MM.1S (cell line): Measurements from ENCODE around the gene E2F6.
A peak's percentile ranks its signal among the peaks of the same experiment; 100 is the strongest.

Experiments used
- DNase-seq: peaks from one replicate; pipeline ENCODE4 v3.0.0-alpha.2; 2015
- H2AFZ ChIP-seq: fragments of 300-600 bp; sonication (generic); 2 replicates; pipeline ENCODE4 v1.6.0; 2016; ENCODE audit warnings: antibody characterized with exemption, low read length
- H3F3A ChIP-seq: fragments of 300-600 bp; sonication (generic); 2 replicates; pipeline ENCODE4 v1.6.1; 2016; ENCODE audit warnings: mild to moderate bottlenecking, antibody characterized with exemption, low read length, moderate library complexity, mixed read lengths; ENCODE audit not compliant: insufficient read depth
- H3K27ac ChIP-seq: fragments of 300-600 bp; sonication (generic); 2 replicates; pipeline ENCODE4 v1.5.1; 2016; ENCODE audit warnings: mild to moderate bottlenecking, low read length
- H3K27me3 ChIP-seq: fragments of 300-600 bp; sonication (generic); replicated peaks from 2 replicates; pipeline ENCODE4 v1.6.0; 2016; ENCODE audit warnings: low read length; ENCODE audit not compliant: insufficient read depth
- H3K36me3 ChIP-seq: fragments of 300-600 bp; sonication (generic); replicated peaks from 2 replicates; pipeline ENCODE4 v1.6.1; 2016; ENCODE audit warnings: mild to moderate bottlenecking, low read length, mixed read lengths; ENCODE audit not compliant: insufficient read depth
- H3K4me1 ChIP-seq: fragments of 300-600 bp; sonication (generic); 2 replicates; pipeline ENCODE4 v1.6.1; 2016; ENCODE audit warnings: low read length, mixed read lengths
- H3K4me2 ChIP-seq: fragments of 300-600 bp; sonication (generic); 2 replicates; pipeline ENCODE4 v1.6.0; 2016; ENCODE audit warnings: low read depth, low read length
- H3K4me3 ChIP-seq: fragments of 300-600 bp; sonication (generic); 2 replicates; pipeline ENCODE4 v1.5.1; 2016; ENCODE audit warnings: low read length, mixed read lengths
- H3K79me2 ChIP-seq: fragments of 300-600 bp; sonication (generic); 2 replicates; pipeline ENCODE4 v1.6.1; 2016; ENCODE audit warnings: mixed run types, low read length, mixed read lengths
- H3K9ac ChIP-seq: fragments of 300-600 bp; sonication (generic); 2 replicates; pipeline ENCODE4 v1.6.1; 2016; ENCODE audit warnings: low read length, mixed read lengths
- H3K9me2 ChIP-seq: fragments of 300-600 bp; sonication (generic); replicated peaks from 2 replicates; pipeline ENCODE4 v1.6.1; 2016; ENCODE audit warnings: mild to moderate bottlenecking, low read length, mixed read lengths; ENCODE audit not compliant: insufficient read depth
- H3K9me3 ChIP-seq: fragments of 300-600 bp; sonication (generic); replicated peaks from 2 replicates; pipeline ENCODE4 v1.6.1; 2016; ENCODE audit warnings: mild to moderate bottlenecking, low read length, mixed read lengths; ENCODE audit not compliant: insufficient read depth
- H4K20me1 ChIP-seq: fragments of 300-600 bp; sonication (generic); 2 replicates; pipeline ENCODE4 v1.6.1; 2016; ENCODE audit warnings: mild to moderate bottlenecking, low read length, moderate library complexity, mixed read lengths; ENCODE audit not compliant: insufficient read depth
- CTCF ChIP-seq: fragments of 300-600 bp; sonication (generic); IDR thresholded peaks from 2 replicates; pipeline ENCODE4 v1.5.1; 2016; ENCODE audit warnings: antibody characterized with exemption, low read length, mixed read lengths
- EZH2 ChIP-seq: fragments of 300-600 bp; sonication (generic); optimal IDR thresholded peaks from 2 replicates; pipeline ENCODE3; 2017; ENCODE audit warnings: low read depth, mild to moderate bottlenecking, antibody characterized with exemption, low read length, mixed read lengths
- EZH2phosphoT487 ChIP-seq: fragments of 300-600 bp; sonication (generic); IDR thresholded peaks from 2 replicates; pipeline ENCODE4 v1.6.1; 2018; ENCODE audit warnings: antibody characterized with exemption, low read length

E2F6 gene

GRCh38 chr2:11465485-11466306 is at the start of gene E2F6:
Gene E2F6, minus strand, starts transcription at chr2:11466161. Its CDS starts 282 bp downstream, at chr2:11465879.
- Histone ChIP-seq H4K20me1 (no peaks in the 10 kb centered on the region), H3K9me3 (no peaks in the 10 kb centered on the region), H3K27me3 (no peaks in the 10 kb centered on the region), H3F3A (no peaks in the 10 kb centered on the region), H3K9me2 (no peaks in the 10 kb centered on the region), H3K4me2 (peak within 1 kb of the TSS; percentile 97), H3K9ac (peak within 1 kb of the TSS; percentile 68), H3K4me1 (no peaks in the 10 kb centered on the region; the same call in 1 of the 2 replicates), H3K4me3 (peak within 1 kb of the TSS; percentile 67), H3K27ac (peak within 1 kb of the TSS; percentile 32; the same call in 1 of the 2 replicates), H3K79me2 (peaks cover 50% of the 10 kb centered on the region), H2AFZ (peak within 1 kb of the TSS; percentile 77), H3K36me3 (no peaks in the 10 kb centered on the region)
- DNase-seq: peak; percentile 73
- no peak for TF ChIP-seq EZH2
- TF ChIP-seq CTCF: no peak
- TF ChIP-seq EZH2phosphoT487: no peak

- DNase-seq: no peak
- no peak for TF ChIP-seq EZH2
- TF ChIP-seq CTCF: no peak
- no peak for TF ChIP-seq EZH2phosphoT487
- H3K36me3 ChIP-seq: no peaks in the 10 kb centered on the region
- H4K20me1 ChIP-seq: no peaks in the 10 kb centered on the region
- H3F3A ChIP-seq: no peaks in the 10 kb centered on the region
- H3K4me1 ChIP-seq: no peaks in the 10 kb centered on the region
- no peaks in the 10 kb centered on the region for H3K27me3 ChIP-seq
- H3K4me2 ChIP-seq: no peak overlapping the region
- no peaks in the 10 kb centered on the region for H3K79me2 ChIP-seq
- no peak overlapping the region for H3K4me3 ChIP-seq
- H3K9me3 ChIP-seq: no peaks in the 10 kb centered on the region
- no peak overlapping the region for H2AFZ ChIP-seq
- H3K27ac ChIP-seq: no peak overlapping the region
- no peaks in the 10 kb centered on the region for H3K9me2 ChIP-seq
- H3K9ac ChIP-seq: no peak overlapping the region
These were observed 49.6 kb upstream of the E2F6 start for GRCh38 chr2:11515490-11515981.

- Histone ChIP-seq H2AFZ (no peak overlapping the region), H3F3A (no peaks in the 10 kb centered on the region), H3K79me2 (no peaks in the 10 kb centered on the region), H4K20me1 (no peaks in the 10 kb centered on the region), H3K27ac (no peak overlapping the region), H3K9me3 (no peaks in the 10 kb centered on the region), H3K4me3 (no peak overlapping the region), H3K4me2 (no peak overlapping the region), H3K27me3 (no peaks in the 10 kb centered on the region), H3K9ac (no peak overlapping the region), H3K36me3 (no peaks in the 10 kb centered on the region), H3K9me2 (no peaks in the 10 kb centered on the region), H3K4me1 (no peaks in the 10 kb centered on the region)
- TF ChIP-seq EZH2phosphoT487: no peak
- TF ChIP-seq CTCF: no peak
- TF ChIP-seq EZH2: no peak
- no peak for DNase-seq
These were observed 48.9 kb upstream of the E2F6 start for GRCh38 chr2:11514904-11515303.
